NCI-H526 (cell line): ENCODE results near the gene UNC93A.

ENCODE experiments used
- DNase-seq, 2 experiments: peaks; one replicate each; lab custom pipeline; 2025; lab: John Stamatoyannopoulos, UW

Gene UNC93A

DNA sequence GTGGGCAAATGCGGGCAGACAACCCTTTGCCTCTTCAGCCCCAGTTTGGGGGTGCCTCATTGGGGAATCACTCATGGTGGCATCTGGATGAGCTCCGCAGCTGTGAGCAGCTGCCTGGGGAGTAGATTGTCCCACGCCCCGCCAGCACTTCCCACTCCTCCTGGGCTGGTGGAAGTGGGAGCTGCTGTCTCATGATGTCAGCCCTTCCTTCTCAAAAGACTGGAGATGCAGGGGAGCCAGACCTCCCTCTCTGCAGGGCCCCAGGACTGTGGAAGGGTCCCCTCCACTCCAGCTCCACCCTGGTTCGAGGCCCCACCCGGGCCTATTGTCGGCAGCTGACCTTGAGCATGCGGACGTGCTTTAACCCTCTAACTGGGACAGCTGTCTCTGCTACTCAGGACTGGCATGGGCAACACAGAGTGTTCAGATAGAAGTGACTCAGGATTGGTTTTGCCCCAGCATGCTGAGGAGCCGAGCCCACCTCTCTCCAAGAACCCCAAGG lies 2.0 kb downstream of the UNC93A start:
- no peak for DNase-seq

DNA sequence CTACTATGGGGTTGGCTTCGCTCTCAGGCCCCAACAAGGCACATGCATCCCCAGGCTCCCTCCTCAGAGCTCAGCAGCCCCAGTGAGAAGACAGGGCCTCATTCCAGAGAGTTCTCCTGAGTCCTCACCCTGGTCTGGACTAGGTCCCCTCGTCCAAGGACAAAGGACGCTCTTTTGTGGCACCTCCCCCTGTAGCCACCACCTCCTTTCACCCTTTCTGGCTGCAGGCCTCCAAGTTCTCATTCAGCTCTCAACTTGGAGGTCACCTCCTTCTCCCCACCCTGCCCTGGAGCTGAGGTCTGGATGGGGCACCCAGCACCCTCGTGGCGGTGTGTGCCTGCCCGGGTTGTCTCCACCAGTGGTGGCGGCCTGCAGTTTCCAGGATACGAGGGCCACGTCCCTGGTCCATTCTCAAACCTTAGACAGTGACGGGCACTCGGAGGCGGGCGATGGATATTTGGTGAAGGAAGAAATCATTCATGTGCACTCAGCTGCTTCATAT lies 2.5 kb downstream of the UNC93A start:
- no peak for DNase-seq

DNA sequence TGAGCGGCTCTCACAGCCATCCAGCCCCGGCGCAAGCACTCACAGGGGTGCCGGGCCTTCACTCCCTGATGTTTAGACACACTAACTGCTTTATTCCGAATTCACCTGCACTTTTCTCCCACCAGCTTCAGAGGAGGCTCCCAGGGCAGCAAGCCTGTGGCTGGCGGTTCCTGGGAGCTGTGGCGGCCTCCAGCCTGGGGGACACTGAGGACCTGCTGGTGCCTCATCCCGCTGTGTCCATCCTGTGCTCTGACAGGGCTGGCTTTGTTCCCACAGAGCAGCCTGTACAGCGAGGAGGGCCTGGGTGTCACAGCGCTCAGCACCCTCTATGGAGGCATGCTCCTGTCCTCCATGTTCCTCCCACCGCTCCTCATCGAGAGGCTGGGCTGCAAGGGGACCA lies 3.1 kb downstream of the UNC93A start:
- no peak for DNase-seq

DNA sequence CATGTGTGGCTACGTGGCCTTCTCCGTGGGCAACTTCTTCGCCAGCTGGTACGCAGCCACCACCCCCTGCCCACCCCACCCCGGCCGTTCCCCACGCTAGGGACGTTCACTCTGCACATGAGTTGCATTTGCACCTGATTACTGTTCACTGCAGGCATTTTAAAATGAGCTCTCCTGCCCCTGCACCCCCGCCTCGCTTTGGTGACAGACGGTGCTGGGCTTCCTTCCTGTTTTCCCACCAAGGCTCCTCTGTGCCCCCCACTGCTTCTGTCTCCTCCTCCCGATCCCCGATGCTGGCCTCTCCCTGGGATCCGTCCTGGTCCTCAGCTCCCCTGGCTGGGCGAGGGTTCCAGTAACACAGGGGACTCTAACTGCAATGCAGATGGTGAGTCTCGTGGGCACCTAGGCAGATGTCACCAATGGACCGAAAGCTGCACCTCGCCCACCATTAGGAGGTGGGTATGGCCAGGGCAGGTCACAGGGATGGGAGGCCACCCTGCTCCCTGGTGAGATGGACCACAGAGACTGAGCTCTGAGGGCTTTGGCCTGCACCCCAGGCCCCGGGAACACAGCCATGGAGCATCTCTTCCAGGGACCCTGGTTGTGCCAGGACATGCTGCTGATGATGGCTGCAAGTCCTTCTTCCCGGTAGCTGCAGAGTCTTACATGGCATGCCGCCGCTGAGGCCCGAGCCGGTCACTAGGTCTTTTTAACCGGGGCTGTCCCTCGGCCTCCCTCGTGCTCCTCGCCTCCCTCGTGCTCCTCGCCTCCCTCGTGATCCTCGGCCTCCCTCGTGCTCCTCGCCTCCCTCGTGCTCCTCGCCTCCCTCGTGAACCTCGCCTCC lies 3.8 kb downstream of the UNC93A start:
- no peak for DNase-seq

DNA sequence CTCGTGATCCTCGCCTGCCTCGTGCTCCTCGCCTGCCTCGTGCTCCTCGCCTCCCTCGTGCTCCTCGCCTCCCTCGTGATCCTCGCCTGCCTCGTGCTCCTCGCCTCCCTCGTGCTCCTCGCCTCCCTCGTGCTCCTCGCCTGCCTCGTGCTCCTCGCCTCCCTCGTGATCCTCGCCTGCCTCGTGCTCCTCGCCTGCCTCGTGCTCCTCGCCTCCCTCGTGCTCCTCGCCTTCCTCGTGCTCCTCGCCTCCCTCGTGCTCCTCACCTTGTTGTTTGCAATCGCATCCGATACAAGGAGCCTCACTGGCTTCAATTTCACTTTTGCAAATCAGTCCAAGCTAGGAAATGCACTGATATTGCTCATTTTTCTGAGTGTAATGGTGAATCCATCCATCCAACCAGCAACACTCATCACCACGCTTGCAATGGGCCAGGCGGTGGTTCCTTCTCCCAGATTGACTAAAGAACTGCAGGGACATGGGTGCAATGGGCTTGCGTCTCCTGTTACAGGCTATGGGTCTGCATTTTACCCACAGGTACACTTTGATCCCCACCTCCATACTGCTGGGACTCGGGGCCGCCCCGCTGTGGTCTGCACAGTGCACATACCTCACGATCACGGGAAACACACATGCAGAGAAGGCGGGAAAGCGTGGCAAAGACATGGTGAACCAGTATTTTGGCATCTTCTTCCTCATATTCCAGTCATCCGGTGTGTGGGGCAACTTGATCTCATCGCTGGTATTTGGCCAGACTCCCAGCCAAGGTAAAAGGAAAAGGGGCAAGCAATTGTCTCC lies 4.6 kb downstream of the UNC93A start:
- no peak for DNase-seq

DNA sequence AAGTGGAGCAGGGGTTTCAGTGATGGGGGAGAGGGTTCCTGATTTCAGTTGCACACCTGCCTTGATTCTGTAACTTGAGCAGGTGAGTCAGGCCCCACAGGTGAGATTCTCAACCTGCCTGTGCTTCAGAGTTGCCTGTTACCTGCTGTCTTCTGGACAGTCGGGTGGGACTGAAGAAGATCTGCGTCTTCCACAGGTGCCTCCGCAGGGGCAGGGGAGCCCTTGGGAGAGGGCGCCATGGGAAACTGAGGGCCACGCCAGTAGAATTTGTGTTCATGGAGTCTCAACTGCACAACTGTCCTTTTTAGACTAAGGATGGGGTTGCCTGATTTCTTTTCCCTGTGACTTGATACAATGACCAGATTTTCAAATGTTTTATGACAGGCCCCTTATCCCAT lies 5.2 kb downstream of the UNC93A start:
- no peak for DNase-seq

DNA sequence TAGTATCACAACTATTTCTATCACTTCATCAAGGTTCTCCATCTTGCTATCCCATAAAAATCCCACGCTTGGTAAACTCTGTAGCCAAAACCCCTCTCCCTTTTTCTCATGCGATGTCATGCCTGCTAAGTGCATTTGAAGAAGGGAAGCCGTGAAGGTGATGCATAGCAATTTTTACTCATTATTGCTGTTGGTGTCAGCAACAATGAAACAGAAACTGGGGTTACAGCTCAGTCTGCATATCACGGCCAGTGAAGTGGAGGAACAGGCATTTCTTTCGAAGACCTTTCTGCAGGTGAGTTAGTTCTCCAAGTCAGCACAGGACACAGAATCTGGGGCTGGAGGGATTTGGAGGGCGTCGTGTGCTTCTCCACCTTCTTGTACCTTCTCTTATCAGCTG lies 5.8 kb downstream of the UNC93A start:
- DNase-seq: no peak

DNA sequence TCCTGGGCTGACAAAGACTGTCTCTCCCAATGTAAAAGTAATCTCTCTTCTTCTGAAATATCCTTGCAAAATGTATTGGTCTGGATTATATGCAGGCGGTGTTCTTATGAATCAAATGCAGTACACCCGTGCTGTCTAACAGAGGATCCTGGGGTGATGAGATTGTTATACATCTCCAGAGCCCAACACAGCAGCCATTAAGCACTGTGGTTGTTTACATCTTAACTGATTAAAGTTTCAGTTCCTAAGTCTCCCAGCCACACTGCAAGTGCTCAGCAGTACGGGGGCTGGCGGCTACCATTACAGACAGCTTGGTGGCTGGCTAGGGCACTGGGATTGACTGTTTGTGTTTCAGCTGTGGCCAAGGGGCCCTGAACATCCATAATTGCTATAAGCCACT lies 7.0 kb downstream of the UNC93A start:
- no peak for DNase-seq

DNA sequence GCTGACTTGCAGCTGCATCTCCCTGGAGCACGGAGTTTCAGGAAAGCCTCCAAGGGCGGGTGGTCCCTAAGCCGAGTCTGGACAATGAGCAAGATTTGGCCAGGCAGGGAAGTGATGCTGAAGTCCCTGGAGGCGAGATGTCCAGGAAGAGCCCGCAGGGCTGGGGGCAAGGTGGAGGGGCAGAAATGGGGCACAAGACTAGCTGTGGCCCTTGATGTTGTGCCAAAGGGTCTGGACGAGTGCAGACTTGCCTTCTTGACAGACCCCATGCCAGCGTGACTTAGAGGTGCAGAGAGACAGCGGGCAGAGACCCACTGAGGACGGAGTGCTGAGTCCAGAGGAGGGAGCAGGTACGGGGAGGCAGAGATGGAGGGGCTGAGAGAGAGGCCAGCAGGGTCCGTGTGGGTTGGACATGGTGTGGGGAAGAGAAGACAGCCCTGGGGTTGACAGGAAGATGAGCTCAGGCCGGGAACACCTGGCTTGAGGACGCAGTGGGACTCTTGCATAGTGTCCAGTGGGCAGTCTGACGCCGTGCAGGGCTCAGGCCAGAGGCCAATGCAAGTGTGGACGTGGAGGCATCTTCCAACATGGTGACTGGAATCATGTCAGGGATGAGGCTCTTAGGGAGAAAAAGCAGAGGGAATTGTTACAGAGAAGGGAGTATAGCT lies 8.7 kb downstream of the UNC93A start:
- no peak for DNase-seq

DNA sequence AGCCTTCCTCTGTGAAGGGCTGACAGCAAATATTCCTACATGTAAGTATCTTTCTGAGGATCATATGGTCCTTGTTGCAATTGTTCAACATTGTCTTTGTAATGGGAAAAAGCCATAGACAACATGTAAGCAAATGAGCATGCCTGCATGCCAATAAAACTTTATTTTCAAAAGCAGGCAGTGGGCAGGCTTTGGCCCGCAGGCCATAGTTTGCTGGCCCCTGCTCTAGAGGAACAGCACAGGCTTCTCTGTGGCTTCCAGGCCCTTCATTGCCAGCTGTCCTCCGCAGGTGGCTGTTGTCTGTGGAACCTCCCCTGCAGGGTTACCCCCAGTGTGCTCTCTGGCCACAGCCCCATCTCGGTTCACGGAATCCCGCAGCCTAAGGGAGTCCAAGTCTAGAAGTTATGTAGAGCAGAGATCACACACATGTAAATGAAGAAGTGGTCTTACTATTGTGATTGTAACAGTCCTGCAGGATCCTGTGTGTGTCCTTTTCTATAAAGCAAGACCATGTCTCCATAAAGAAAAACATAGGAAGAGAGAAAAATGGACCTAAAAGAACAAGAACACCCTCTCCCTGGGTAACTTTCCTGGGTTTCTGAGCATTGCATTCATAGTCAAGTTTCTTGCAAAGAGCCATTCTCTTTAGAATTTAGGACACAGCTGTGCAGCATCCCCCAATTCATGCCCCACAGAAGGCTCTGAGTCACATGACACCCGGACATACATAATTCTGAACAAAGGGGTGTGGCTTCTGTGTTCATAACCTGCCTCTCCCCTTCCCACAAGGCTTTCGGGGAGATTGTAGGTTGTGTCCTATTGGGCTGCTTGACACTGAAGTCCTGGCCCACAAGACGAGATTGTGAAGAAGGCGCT lies 10.0 kb downstream of the UNC93A start:
- DNase-seq: no peak

DNA sequence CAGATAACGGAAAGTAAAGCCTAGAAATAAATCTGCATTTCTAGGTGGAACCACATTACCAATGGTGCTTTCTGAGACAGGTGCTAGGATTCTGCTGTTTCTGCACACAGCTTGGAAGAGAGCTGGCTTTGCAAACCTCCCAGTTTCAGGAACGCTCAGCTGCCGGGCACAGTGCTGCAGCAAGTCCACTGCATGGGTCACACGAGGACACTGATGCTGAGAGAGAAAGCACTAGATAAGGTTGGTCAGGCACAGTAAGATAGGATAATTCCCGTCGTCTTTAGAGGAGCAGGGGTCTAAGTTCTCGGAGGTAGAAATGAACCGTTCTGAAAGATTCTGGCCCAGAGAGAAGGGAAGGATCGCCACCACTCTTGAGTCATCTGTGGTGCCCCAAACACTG lies 11.0 kb downstream of the UNC93A start:
- no peak for DNase-seq

DNA sequence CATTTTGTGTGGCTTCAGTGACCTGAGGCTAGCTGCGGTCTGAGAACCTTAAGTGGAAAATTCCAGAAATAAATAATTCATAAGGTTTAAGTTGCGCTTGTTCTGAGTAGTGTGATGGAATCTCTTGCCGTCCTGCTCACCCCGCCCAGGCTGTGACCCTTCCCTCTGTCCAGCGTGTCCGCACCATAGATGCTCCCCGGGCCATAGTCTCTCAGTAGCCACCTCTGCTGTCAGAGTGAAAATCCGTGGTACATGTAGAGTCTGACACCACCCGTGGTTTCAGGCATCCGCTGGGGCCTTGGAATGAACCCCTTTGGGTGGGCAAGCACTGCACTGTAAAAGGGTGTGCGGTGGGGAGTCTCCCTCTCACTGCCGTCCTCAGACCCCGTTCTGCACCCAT lies 11.7 kb downstream of the UNC93A start:
- DNase-seq: no peak

DNA sequence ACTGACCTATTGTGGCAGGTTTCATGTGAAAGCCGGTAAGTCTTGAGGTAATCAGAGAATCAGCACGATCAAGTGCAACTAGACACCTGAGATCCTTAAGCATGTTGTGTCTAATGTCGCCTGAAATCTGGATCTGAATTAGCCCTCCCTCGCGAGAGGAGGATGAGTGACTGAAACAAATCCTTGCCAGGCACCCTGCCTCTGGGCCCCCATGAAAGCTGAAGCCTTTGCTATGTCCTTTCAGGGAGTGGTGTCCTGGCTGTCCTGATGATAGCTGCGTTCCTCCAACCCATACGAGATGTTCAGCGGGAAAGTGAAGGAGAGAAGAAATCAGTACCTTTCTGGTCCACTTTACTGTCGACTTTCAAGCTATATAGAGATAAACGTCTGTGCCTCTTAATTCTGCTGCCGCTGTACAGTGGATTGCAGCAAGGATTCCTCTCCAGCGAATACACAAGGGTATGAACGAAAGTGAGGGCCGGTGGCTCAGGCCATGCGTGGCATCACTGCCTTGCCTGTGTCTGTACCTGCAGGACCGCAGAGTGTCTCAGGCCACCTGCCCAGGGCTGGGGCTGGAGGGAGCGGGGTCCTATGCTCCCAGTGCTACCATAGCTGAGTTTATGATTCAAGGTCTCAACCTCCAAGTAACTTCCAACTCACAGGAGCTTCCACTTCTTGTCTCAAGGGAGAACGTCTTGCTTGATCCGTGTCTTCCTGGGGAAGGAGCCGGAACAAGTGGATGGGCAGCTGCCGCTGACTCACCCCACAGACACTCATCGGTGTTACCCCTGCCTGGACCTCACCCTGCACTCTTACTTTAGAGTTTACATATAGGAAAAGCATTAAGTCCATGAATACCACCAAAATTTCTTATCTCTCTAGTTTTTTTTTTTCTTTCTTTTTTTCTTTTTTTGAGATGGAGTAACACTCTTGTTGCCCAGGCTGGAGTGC lies 12.8 kb downstream of the UNC93A start:
- no peak for DNase-seq

DNA sequence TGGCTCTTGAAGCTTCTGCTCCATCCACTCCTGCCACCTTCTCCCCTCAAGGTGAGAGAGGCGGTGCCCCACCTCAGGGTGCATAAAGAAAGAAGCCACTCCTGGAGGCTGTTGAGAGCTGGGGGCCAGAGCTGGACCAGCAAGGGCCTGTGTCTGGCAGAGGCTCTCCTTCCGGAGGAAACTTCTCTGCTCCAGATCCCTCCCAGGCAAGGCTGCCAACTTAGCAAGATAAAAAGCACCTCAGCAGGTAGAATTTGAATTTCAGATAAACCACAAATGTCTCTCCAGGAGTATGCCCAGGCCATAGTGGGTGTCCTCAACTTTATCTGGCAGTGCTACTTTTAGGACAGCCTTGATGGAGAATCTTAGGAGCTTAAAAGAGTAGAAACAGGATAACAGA lies 13.8 kb downstream of the UNC93A start:
- no peak for DNase-seq

DNA sequence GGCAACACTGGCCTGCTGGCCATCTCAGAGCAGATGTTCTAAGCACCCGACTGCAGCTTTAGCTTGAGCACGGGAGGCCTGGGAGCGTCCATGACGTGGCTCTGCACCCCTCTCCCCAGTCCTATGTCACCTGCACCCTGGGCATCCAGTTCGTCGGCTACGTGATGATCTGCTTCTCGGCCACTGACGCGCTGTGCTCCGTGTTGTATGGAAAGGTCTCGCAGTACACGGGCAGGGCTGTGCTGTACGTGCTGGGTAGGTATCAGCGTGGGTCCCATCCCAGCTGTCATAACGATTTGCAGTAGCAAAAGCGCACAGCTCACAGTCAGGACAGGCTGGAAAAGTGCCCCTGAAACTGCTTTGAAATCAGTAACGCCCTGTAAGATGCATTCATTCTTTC lies 14.7 kb downstream of the UNC93A start:
- DNase-seq: no peak

DNA sequence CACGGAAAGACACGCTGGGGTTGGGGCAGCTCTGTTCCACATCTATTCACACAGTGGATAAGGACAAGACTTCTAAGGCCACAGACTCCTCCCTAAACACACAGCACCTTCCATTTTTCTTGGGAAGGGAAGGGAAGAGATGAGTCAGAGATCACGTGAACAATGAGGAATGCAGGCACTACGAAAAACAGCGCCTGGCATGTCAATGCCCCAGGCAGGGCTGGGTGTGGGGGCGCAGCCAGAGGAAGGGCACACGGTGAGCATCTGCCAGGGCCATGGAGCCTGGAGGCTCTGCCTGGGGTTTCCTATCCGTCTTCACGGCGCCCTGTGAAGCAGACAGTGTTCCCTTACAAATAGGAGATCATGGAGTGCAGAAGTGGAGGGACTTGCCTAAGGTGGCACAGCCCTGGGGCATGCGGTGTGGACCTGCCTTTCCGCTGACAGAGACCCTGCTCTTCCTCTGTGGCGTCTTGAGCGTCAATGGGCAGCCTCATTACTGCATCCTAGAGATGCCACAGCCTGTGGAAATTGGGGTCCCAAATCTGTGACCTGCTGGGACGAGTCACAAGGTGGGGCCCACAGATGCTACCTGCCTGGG lies 15.4 kb downstream of the UNC93A start:
- no peak for DNase-seq

DNA sequence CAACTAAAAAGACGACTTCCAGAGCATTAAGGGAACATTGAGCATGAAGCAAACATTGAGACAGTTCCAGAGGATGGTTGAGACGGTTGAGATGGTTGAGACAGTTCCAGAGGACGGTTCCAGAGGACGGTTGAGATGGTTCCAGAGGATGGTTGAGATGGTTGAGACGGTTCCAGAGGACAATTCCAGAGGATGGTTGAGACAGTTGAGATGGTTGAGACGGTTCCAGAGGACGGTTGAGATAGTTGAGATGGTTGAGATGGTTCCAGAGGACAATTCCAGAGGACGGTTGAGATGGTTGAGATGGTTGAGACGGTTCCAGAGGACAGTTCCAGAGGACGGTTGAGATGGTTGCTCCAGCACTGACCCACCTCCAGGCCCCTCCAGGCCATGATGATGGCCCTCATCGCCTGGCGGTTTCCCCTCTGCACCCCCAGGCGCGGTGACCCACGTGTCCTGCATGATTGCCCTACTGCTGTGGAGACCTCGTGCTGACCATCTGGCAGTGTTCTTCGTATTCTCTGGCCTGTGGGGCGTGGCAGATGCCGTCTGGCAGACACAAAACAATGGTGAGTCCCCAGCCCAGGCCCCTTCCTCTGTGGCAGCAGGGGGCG lies 16.3 kb downstream of the UNC93A start:
- no peak for DNase-seq

DNA sequence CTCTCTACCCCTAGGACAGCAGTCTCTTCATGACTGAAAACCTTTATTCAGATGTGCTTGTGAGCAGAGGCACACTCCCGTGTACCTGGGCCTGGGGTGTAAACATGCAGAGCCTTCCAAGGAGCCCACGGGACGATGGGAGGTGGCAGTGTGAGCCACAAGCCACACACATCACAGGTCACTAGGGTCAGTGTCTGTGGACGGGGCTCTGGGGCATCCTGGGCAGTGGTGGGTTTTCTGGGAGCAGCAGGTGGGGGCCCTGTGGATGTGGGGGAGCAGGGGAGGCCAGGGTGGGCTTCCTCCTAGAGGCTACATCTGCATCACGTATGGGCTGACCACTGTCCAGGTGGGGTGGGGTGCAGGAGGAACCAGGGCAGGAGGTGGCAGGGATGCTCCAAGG lies 17.1 kb downstream of the UNC93A start:
- DNase-seq: no peak
